Rectal smooth muscle tissue (tissue), 1 donor: ENCODE data around the gene ABCA2.
"Not testable (repeated sequence)": the region's sequence is repeated elsewhere in the genome, so short reads cannot be mapped to it uniquely, and the experiment has no call there.

Experiments used
- H3K27ac ChIP-seq: one replicate; pipeline ENCODE4 v1.7.0; 2013; ENCODE audit warnings: low read depth, low read length, inconsistent platforms
- H3K27me3 ChIP-seq: one replicate; pipeline ENCODE4 v1.7.0; 2013; ENCODE audit warnings: low read length; ENCODE audit not compliant: control insufficient read depth, insufficient read depth
- H3K36me3 ChIP-seq: one replicate; pipeline ENCODE4 v1.7.0; 2013; ENCODE audit warnings: low read length; ENCODE audit not compliant: control insufficient read depth, insufficient read depth
- H3K4me1 ChIP-seq: one replicate; pipeline ENCODE4 v1.7.0; 2013; ENCODE audit warnings: low read length; ENCODE audit not compliant: control insufficient read depth, insufficient read depth
- H3K4me3 ChIP-seq: one replicate; pipeline ENCODE4 v1.7.0; 2013; ENCODE audit warnings: low read length
- H3K9ac ChIP-seq: one replicate; pipeline ENCODE4 v1.7.0; 2013; ENCODE audit warnings: low read length

Gene ABCA2

GRCh38 chr9:137011907-137012675, 15.9 kb downstream of the ABCA2 start:
- H3K36me3 ChIP-seq, result peaks cover 8% of the 10 kb centered on the region
- no peaks in the 10 kb centered on the region for H3K4me1 ChIP-seq

DNA sequence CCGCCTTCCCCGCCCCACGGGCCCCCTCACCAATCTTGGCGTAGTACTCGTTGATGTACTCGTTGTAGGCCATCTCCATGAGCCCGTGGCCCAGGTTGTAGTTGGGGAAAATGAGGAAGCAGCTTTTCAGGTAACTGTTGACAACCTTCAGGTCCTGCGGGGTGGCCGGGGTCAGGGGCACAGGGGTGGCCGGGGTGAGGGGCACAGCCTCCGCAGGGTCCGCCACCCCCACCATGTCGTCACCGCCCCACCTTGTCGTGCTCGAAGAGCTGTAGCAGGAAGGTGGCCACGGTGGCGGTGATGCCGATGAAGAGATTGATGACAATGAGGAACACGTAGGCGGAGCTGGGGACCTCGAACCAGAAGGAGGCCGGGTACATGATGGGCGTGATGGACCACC, 16.9 kb downstream of the ABCA2 start:
- Histone ChIP-seq H3K4me1 (no peaks in the 10 kb centered on the region), H3K4me3 (no peak overlapping the region), H3K9ac (no peak overlapping the region), H3K36me3 (peaks cover 5% of the 10 kb centered on the region), H3K27me3 (no peaks in the 10 kb centered on the region), H3K27ac (no peak overlapping the region)

More at GRCh38 chr9:137011907-137012675, 15.9 kb downstream of the ABCA2 start:
- Histone ChIP-seq H3K27ac (no peak overlapping the region), H3K4me3 (no peak overlapping the region), H3K9ac (no peak overlapping the region), H3K27me3 (no peaks in the 10 kb centered on the region)

- no peaks in the 10 kb centered on the region for H3K36me3 ChIP-seq
- no peaks in the 10 kb centered on the region for H3K4me1 ChIP-seq
- no peak overlapping the region for H3K27ac ChIP-seq
- H3K27me3 ChIP-seq, result no peaks in the 10 kb centered on the region
- H3K4me3 ChIP-seq, result no peak overlapping the region
- no peak overlapping the region for H3K9ac ChIP-seq
Observed at GRCh38 chr9:137009938-137010732, 17.9 kb downstream of the ABCA2 start.

DNA sequence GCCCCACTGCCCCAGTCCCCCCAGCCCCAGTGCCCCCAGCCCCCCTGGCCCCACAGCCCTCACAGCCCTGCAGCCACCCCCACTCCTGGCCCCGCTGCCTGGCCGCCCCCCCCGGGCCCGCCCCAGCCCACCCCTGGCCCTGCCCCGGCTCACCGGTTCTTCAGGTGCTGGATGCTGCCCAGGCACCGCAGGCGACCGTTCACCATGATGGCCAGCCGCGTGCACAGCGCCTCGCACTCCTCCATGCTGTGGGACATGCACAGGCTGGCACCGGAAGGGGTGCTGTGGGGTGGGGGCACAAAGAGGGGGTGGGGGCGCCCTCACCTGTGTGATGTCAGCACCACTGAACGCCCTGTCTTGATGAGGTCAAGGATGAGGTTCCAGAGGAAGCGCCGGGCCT, 18.8 kb downstream of the ABCA2 start:
- no peak overlapping the region for H3K9ac ChIP-seq
- no peaks in the 10 kb centered on the region for H3K4me1 ChIP-seq
- H3K27me3 ChIP-seq, result no peaks in the 10 kb centered on the region
- no peak overlapping the region for H3K27ac ChIP-seq
- H3K4me3 ChIP-seq, result no peak overlapping the region
- H3K36me3 ChIP-seq, result no peaks in the 10 kb centered on the region

DNA sequence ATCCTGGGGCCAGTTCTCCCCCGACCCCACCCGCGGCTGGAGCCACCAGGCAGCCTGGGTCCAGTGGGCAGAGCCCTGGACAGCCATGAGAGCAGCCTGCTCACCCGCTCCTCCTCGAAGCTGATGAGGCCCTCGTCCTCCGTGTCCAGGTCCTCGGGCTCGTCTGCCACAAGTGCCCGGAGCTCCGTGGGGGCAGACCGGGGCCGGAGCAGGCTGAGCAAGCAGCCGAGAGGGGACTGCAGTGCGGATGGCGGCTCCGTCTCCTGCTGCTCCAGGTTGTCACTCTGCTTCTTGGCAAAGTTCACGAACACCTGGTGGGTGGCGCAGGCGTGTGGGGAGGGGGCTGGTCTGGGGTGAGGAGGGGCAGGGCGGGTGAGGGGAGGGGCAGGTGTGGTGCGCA, 19.7 kb downstream of the ABCA2 start:
- H3K9ac ChIP-seq, result no peak overlapping the region
- no peak overlapping the region for H3K27ac ChIP-seq
- H3K36me3 ChIP-seq, result no peaks in the 10 kb centered on the region
- H3K4me1 ChIP-seq, result no peaks in the 10 kb centered on the region
- no peaks in the 10 kb centered on the region for H3K27me3 ChIP-seq
- no peak overlapping the region for H3K4me3 ChIP-seq

DNA sequence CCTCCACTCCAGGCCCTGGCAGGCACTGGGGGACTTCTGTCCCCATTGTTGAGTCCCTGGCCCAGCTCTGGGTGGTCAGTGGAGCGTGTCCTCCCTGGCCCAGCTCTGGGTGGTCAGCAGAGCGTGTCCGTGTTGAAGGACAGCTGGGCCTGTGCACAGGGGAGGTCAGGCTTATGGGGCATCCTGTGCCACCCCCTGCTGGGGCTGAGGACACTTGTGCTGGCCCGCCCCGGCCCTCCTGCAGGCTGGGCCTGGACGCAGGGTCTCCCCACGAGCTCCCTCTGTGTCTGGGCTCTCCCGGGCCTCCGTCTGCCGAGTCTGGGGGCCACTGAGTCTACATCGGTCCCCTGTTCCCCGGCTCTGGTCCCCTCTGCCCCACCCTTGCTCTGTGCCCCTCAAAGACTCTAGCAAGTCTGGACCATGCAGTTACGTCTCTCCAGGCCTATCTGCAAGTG, 20.2 kb downstream of the ABCA2 start:
- H3K4me3 ChIP-seq, result no peak overlapping the region
- no peak overlapping the region for H3K27ac ChIP-seq
- no peaks in the 10 kb centered on the region for H3K36me3 ChIP-seq
- no peak overlapping the region for H3K9ac ChIP-seq
- no peaks in the 10 kb centered on the region for H3K27me3 ChIP-seq
- no peaks in the 10 kb centered on the region for H3K4me1 ChIP-seq

DNA sequence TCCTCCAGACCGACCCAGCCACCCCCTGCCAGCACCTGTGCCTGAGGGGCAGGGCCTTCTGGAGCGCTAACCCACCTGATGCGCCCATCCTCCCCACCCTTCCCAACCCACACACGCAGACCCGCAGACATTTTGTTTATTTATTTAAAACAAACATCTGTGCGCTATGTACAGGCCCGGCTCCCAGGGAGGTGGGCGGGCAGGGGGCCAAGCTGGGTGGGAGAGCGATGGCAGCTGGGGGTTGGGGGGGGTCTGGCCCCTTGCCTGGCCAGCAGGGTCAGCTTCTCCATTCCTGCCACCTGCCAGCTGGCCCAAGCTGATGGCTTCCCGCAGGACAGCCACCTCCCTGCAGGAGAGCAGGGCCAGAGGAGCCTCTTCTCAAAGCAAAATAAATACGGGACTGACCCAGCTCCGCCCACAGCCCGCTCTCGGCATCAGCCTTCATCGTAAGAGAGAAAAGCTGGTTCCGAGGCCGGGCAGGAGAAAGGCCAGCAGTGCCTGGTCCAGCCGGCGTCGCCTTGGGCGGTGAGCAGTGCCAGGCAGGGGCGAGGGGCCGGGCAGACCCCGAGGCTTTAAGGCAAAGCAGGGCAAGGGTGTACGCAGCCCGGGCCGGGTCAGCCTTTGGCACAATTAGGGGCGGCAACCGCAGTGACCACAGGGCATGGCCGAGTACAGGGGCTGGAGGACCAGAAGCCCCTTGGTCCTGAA, 20.8 kb downstream of the ABCA2 start:
- Histone ChIP-seq H3K27ac (no peak overlapping the region), H3K4me3 (no peak overlapping the region)

GRCh38 chr9:137006116-137007003, 21.7 kb downstream of the ABCA2 start:
- H3K36me3 ChIP-seq, result no peaks in the 10 kb centered on the region
- no peaks in the 10 kb centered on the region for H3K27me3 ChIP-seq
- H3K9ac ChIP-seq, result no peak overlapping the region
- no peaks in the 10 kb centered on the region for H3K4me1 ChIP-seq
- H3K4me3 ChIP-seq, result no peak overlapping the region
- H3K27ac ChIP-seq, result no peak overlapping the region

More for the DNA sequence above, 20.8 kb downstream of the ABCA2 start:
- no peaks in the 10 kb centered on the region for H3K4me1 ChIP-seq
- H3K36me3 ChIP-seq, result no peaks in the 10 kb centered on the region
- no peaks in the 10 kb centered on the region for H3K27me3 ChIP-seq
- no peak overlapping the region for H3K9ac ChIP-seq

- not testable (repeated sequence) for H3K36me3 ChIP-seq, H3K4me1 ChIP-seq, H3K27me3 ChIP-seq, H3K27ac ChIP-seq, H3K9ac ChIP-seq, H3K4me3 ChIP-seq
Observed at GRCh38 chr9:137004285-137004684, 23.8 kb downstream of the ABCA2 start.

DNA sequence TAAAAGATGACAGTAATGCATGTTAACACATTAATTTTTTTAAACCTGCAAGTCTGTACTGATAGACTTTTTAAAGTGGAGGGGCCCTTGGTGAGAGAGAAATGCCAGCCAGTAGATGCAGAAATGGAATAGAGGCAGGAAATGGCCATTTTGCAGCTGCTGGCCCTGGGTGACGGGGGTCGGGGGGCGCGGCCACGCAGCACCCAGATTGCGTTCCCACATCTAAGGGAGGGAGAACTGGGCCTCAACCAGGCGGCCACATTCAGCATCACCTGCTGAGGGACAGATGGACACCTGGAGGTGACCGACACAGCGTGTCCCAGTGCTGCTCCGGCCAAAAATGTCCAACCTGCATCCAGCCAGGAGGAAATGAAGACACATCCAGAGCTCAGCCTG, 25.4 kb downstream of the ABCA2 start:
- no peak overlapping the region for H3K9ac ChIP-seq
- H3K4me1 ChIP-seq, result no peaks in the 10 kb centered on the region
- no peak overlapping the region for H3K27ac ChIP-seq
- no peaks in the 10 kb centered on the region for H3K36me3 ChIP-seq
- no peaks in the 10 kb centered on the region for H3K27me3 ChIP-seq
- H3K4me3 ChIP-seq, result no peak overlapping the region

- H3K36me3 ChIP-seq, result no peaks in the 10 kb centered on the region
- H3K4me3 ChIP-seq, result no peak overlapping the region
- H3K9ac ChIP-seq, result no peak overlapping the region
- H3K4me1 ChIP-seq, result no peaks in the 10 kb centered on the region
- H3K27ac ChIP-seq, result no peak overlapping the region
- H3K27me3 ChIP-seq, result no peaks in the 10 kb centered on the region
Observed at GRCh38 chr9:137001857-137002645, 26.0 kb downstream of the ABCA2 start.
